ENCODE results near the gene URM1.

- TF ChIP-seq, protein P1, sequence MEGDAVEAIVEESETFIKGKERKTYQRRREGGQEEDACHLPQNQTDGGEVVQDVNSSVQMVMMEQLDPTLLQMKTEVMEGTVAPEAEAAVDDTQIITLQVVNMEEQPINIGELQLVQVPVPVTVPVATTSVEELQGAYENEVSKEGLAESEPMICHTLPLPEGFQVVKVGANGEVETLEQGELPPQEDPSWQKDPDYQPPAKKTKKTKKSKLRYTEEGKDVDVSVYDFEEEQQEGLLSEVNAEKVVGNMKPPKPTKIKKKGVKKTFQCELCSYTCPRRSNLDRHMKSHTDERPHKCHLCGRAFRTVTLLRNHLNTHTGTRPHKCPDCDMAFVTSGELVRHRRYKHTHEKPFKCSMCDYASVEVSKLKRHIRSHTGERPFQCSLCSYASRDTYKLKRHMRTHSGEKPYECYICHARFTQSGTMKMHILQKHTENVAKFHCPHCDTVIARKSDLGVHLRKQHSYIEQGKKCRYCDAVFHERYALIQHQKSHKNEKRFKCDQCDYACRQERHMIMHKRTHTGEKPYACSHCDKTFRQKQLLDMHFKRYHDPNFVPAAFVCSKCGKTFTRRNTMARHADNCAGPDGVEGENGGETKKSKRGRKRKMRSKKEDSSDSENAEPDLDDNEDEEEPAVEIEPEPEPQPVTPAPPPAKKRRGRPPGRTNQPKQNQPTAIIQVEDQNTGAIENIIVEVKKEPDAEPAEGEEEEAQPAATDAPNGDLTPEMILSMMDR (IDR thresholded peaks at IDR 0.05), result no peak
- TF ChIP-seq POLR2A (IDR thresholded peaks at IDR 0.05), result no peak
Measured at GRCh38 chr9:128358861-128359260, 12.3 kb upstream of the URM1 start.
